GM12801 (cell line): ENCODE results near the gene RNF39.

ENCODE experiments used
- CTCF ChIP-seq: IDR thresholded peaks from one replicate; pipeline ENCODE4 v1.5.1; 2011; ENCODE audit warnings: control low read depth; ENCODE audit not compliant: insufficient read length; ENCODE audit errors: extremely low read depth

Gene RNF39

GRCh38 chr6:30073489-30074235 lies 1.9 kb downstream of the RNF39 start:
- no peak for TF ChIP-seq CTCF

GRCh38 chr6:30071858-30072257 lies 3.7 kb downstream of the RNF39 start:
- no peak for TF ChIP-seq CTCF

GRCh38 chr6:30071081-30071818 lies 4.3 kb downstream of the RNF39 start:
- no peak for TF ChIP-seq CTCF

GRCh38 chr6:30067460-30068139 lies 8.0 kb downstream of the RNF39 start:
- TF ChIP-seq CTCF: no peak

- no peak for TF ChIP-seq CTCF
Observed at GRCh38 chr6:30066577-30067459, 8.8 kb downstream of the RNF39 start, which contains the start of gene PPP1R11. PPP1R11 (plus strand) TSS chr6:30067198; CDS start chr6:30067411, 213 bp downstream.

GRCh38 chr6:30066082-30066481 lies 9.5 kb downstream of the RNF39 start:
- TF ChIP-seq CTCF: no peak
